OCI-M2 (cell line): ENCODE results near the gene DNAAF1.
"Not testable (repeated sequence)": the region's sequence is repeated elsewhere in the genome, so short reads cannot be mapped to it uniquely, and the experiment has no call there.

Source experiments
- DNase-seq: peaks from one replicate; lab custom pipeline; 2025; ENCODE audit not compliant: unreplicated experiment; lab: John Stamatoyannopoulos, UW

DNAAF1 gene

DNA sequence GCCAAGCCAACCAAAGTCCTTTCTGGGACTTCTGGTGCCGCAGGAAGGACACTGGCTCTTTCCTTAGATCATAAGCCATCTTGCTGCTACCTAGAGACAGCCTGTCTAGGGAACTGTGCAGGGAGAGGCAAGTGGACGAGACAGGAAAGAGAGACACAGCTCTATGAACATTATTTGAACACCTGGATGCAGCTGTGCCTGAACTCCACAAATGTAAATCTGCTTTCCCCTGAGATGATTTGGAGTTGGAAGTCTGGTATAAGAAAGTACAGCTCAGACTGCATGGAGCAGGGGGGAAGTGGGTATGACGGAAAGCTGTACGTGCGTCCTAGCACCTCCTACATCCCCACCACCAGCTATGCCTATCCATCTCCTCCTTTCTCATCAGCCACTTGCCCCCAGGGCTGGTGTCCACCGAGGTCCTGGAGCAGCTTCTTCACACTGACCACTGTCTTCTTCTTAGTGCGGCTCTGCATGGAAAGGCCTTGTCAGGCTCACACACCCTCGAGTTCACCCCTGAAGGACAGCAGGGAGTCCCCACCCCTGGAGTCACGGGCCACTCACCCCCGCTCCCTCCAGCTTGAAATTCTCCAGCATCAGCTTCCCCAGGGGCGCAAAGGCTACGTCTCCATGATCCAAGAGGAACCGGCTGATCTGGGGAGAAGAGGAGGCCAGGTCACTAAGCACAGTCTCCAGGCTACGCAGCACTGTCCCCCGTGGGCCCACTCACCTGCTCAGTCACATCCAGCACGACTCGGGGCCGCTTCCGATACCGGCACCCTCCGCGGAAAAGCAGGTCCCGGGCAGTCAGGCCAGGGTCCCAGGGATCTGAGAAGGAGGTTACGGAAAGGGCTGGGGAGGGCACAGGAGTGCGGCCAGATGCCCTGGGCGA lies 37.8 kb downstream of the DNAAF1 start:
- no peak for DNase-seq

- no peak for DNase-seq
Measured at GRCh38 chr16:84183572-84183875, 38.4 kb downstream of the DNAAF1 start.

GRCh38 chr16:84183911-84184591 lies 38.9 kb downstream of the DNAAF1 start:
- no peak for DNase-seq

DNA sequence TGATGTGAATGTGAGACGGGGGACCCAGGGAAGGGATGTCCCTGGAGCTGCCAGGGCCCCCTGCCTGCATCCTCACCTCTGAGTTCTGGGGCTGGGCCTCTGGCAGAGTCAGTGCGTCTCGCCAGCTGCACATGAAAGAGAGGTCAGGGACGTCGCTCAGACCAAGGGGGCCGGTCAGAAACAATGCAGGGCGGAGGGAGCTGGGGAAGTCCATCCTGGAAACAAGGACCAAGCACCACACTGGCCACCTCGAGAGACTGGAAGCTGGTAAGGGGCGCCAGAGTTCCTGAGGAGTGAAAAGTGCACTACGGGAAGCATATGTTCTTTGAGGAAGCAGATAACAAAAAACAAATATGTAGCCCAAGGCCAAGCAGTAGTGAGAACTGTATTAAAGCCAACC lies 39.7 kb downstream of the DNAAF1 start:
- DNase-seq, result no peak

DNA sequence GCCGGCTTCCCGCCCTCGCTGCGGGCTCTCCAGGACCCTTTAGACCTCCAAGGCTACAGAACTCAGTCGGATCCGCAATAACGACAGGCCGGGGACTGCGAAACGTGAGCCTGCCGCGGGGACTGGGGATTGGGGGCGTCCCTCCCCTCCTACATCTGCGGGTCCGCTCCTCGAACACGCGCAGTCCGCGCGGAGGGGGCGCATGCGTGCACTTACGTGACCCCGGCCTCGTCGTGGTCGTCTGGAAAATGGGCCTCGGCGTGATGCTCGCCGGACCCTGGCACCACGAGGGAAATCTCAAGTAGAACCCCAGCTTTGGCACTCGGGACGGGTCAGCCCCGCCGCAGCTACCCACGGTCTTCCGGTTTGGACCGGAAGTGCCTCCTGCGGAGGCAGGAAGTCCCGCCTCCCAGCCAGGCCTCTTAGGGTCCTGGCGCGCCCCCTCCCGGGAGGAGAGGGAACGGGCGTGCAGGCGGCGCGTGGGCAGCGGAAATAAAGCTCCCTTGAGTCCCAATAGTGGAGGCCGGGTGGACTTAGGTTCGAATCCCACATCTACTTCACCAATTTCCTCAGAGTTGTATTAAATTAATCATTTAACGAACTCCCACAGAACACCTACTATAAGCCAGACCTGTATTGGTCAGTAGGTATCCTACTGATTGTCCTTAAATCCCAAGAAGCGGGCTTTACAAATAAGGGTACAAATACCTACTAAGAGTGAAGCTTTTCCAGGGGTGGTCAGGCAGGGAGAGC lies 41.8 kb downstream of the DNAAF1 start, which contains the start of gene TAF1C:
TSS of gene TAF1C (minus strand) at position 373 of the 753 bp plus-strand sequence. CDS start 2,069 bp downstream, outside the sequence.
- peak; percentile 68 for DNase-seq

GRCh38 chr16:84190731-84191388 lies 45.8 kb downstream of the DNAAF1 start, which contains the start of gene ADAD2:
ADAD2 (plus strand) TSS chr16:84191157; CDS start chr16:84191231, 74 bp downstream.
- DNase-seq, result no peak

GRCh38 chr16:84191466-84191865 lies 46.4 kb downstream of the DNAAF1 start:
- DNase-seq, result no peak

GRCh38 chr16:84193480-84193879 lies 48.4 kb downstream of the DNAAF1 start:
- DNase-seq, result no peak

DNA sequence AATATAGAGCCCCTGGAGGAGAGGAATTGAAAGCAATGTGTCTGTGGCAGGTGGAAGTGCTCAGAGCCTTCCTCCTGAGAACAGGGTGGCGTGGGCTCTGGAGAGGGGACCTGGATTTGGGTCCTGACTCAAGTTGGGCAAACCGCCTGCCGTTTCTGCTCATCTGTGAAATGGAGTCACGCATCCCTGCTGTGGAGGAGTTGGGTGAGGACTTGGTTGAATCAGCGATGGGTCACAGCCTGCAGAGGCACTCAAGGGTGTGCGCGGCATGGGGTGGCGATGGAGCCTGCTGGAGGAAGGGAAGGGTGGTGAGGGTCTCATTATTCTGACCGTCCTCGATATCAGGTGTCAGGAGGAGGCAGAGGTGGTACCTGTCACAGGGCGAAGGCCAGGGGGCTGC lies 48.9 kb downstream of the DNAAF1 start:
- DNase-seq, result no peak

DNA sequence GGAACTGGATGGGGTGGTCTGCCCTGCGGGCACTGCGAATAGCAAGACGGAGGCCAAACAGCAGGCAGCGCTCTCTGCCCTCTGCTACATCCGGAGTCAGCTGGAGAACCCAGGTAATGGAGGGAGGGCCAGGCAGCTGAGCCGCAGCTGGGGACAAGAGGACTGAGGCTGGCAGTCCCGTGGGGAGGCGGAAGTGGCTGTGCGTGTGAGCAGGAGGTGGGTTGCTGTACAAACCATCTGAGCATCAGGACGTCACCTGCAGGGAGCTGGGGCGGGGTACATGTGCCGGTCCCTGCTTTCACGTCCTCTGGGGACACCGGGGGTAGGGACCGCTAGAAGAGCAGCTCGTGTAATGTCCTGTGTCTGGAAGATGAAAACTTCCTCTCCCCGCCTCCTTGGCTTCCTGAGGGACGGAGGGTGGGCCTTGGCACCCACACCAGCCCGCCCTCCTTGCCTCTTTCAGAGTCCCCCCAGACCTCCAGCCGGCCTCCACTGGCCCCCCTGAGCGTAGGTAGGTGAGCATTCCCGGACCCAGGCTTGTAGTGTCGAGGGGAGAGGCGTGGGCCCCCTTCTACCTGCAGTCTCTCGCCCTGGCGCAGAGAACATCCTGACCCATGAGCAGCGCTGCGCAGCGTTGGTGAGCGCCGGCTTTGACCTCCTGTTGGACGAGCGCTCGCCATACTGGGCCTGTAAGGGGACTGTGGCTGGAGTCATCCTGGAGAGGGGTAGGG lies 49.5 kb downstream of the DNAAF1 start:
- DNase-seq, result no peak

DNA sequence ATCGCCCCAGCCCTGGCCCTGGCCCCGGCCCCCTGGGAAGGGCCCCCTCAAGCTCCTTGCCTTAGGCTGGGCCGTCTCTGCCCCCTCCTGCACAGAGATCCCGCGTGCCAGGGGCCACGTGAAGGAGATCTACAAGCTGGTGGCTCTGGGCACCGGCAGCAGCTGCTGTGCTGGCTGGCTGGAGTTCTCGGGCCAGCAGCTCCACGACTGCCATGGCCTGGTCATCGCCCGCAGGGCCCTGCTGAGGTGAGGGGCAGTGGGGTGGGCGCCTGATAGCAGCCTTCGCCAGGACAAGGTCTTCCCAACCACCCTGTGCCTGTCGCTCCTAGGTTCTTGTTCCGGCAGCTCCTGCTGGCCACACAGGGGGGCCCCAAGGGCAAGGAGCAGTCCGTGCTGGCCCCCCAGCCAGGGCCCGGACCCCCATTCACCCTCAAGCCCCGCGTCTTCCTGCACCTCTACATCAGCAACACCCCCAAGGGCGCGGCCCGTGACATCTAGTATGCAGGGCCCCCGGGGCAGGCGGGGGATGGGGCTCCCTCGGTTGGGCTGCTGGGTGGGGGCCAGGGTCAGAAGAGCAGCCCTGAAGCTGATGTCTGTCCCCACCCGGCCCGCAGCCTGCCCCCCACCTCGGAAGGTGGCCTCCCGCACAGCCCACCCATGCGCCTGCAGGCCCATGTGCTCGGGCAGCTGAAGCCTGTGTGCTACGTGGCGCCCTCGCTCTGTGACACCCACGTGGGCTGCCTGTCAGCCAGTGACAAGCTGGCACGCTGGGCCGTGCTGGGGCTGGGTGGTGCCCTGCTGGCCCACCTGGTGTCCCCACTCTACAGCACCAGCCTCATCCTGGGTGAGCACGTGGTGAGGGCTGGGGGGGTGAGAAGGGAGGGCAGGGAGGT lies 50.3 kb downstream of the DNAAF1 start:
- no peak for DNase-seq

GRCh38 chr16:84196101-84196500 lies 51.0 kb downstream of the DNAAF1 start:
- no peak for DNase-seq

- DNase-seq, result no peak
Measured at GRCh38 chr16:84196727-84197394, 51.8 kb downstream of the DNAAF1 start.

GRCh38 chr16:84197466-84198128 lies 52.5 kb downstream of the DNAAF1 start:
- DNase-seq, result no peak

DNA sequence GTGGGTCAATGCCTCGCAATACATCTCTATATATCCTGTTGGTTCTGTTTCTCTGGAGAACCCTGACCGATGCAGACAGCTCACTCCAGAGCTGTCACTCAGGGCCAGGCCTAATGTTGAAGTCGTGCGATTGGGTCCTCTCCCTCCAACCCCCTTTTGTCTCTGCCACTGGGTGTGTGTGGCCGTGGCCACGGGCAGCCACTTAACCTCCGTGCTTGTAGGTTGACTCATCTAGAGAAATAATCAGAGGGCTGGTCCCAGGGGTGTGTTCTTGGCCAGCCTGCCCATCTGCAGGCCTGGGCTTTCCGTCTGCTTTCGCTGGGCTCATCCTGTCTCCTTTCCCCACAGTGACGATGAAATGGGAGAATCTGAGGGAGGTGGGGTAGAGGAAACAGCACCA lies 53.3 kb downstream of the DNAAF1 start:
- DNase-seq, result no peak

DNA sequence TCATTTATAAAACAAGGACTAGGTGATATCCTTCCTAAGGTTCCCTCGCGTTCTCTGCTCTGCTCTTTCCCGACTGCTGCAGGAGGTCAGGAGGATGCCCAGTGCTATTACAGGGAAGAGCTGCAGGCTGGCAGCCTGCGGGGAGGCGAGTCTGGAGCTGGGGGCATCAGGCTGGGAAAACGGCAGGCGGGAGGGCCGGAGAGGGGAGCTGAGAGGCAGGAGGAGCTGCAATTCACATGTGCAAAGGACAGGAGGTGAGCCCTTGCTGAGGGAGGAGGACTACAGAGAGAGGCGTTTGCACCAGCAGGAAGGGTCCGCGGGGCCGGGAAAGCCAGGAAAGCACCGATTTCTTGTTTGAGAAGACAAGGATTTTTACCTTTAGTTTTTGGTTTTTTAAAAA lies 54.0 kb downstream of the DNAAF1 start:
- DNase-seq, result no peak

DNA sequence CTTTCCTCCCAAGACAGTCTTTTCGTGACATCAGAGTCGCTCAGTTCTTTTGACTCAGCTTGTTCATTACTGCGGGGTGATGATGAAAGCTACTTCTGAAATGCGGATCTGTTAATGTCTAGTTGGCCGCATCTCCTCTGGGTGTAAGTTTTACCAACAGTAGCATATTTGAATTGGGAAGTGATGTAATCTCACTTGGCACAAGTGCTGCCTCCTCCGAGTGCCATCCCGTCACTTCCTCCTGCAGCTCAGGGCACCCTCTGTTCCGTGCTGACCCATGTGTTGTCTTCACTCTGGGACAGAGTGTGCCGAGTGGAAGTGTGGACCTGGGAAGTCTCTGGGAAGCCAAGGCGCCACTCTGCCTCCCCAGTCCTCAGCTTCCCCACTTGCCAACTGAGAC lies 54.8 kb downstream of the DNAAF1 start:
- DNase-seq, result no peak

DNA sequence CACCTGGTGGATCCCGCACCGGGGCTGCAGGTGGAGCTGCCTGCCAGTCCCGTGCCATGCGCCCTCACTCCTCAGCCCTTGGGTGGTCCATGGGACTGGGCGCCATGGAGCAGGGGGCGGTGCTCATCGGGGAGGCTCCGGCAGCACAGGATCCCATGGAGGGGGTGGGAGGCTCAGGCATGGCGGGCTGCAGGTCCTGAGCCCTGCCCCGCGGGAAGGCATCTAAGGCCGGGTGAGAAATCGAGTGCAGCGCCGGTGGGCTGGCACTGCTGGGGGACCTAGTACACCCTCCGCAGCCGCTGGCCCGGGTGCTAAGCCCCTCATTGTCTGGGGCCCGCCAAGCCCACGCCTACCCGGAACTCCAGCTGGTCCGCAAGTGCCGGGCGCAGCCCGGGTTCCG lies 59.4 kb downstream of the DNAAF1 start:
- not testable (repeated sequence) for DNase-seq
